Epithelial cell of prostate (primary cell): ENCODE results near the gene FRMD4A.
"Not testable (repeated sequence)": the region's sequence is repeated elsewhere in the genome, so short reads cannot be mapped to it uniquely, and the experiment has no call there.

ENCODE experiments used
- DNase-seq: peaks from one replicate; pipeline ENCODE4 v3.0.0-alpha.2; 2011; ENCODE audit warnings: low read depth, low spot score
- H3K27ac ChIP-seq: fragments of 450-650 bp; 2 replicates; pipeline ENCODE4 v1.5.1; 2017; ENCODE audit warnings: mild to moderate bottlenecking

Gene FRMD4A

DNA sequence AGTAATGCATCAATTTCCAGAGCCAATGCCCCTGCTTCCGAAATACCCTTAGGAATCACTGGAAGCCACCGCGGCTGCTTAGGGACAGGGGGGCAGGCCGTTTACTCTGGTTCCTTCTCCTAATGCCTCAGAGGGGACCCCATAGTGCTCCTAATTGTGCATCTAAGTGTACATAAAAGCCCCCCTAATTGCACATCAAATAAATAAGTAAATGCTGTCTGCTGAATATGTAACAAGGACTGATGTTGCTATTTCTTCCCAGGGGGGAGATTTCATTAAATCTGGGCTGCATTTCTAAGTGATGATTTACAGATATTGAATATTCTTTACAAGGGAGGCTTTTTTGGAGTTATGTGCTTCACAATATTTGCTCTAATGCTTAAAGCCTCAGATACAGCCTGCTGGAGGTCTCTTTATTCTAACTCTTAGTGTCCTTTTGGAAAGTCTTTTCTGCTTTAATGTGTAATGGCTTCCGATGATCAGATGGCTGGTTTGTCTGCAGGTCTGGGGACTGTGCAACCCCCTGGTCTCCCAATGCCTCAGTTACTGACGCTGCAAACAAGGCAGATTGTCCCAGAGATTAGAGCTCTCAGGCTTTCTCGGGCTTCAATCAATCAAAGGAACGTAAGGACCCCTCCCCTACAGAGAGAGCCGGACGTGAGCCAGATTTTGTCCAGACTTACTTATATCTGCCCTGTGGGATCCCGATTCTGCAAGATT lies 601.0 kb downstream of the FRMD4A start:
- H3K27ac ChIP-seq: no peak overlapping the region
- no peak for DNase-seq

DNA sequence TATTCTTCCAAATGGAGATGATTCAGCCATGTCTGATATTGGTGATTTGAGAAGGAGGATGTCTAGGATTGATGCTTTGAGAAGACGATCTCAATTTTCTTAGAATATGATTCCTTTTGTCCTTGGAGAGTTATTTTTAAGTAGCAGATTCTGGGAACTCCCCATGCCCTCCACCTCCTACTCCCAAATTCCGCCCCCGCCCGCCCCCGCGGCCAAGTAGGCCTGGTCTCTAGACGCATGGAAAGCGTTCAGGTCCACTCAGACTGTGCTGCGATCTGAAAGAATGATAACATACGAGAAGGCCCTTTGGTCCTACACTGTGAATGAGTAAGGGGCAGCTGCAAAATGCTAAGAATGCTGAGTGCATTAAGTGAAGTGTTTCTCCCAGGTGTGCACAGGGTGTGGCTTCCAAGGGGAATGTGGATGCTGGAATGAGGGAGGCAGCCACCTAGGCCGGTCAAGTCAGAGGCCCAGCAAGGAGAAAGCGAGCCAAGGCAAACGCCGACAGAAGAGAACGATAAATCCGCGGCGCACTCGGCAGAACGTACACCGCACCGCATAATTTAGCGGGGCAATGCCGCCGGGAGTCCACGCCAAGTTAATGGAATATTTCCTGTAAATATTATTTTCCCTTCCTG lies 601.7 kb downstream of the FRMD4A start:
- no peak for DNase-seq
- H3K27ac ChIP-seq: no peak overlapping the region

DNA sequence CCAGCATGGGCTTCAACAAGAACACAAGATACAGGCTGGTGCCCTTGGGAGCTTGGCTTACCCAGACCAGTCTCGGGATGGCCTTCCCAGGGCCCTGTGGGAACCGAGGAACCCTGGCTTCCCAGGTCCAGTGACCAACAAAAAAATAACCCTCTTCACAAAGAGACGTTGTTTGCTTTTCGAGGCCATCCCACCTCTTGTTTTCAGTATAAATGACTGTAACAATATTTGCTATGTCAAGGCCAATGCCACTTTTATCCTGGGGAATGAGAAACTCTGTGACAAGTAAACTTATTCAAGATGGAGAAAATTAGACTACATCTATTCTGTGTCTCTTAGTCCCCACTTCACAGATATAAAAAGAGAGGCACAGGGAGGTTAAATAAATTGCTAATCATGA lies 605.1 kb downstream of the FRMD4A start:
- no peak overlapping the region for H3K27ac ChIP-seq
- no peak for DNase-seq

DNA sequence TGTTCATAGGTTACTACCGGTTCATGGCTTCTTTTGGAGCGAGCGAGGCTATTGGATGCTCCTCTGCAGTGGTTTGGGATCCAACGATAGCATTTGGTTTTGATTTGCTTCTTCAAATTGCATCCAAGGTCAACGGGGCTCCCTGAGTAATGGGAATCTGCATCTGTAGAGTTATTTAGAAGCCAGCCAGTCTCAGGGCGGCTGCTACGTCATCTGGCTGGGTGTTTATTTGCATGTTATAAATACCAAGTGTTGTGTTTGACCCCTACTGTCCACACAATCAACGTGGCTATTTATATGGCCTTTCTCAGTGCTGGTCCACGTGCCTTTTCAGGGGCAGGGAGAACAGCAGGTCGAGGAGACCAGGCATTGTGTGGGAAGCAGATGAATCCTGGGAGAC lies 606.2 kb downstream of the FRMD4A start:
- DNase-seq: no peak
- no peak overlapping the region for H3K27ac ChIP-seq

DNA sequence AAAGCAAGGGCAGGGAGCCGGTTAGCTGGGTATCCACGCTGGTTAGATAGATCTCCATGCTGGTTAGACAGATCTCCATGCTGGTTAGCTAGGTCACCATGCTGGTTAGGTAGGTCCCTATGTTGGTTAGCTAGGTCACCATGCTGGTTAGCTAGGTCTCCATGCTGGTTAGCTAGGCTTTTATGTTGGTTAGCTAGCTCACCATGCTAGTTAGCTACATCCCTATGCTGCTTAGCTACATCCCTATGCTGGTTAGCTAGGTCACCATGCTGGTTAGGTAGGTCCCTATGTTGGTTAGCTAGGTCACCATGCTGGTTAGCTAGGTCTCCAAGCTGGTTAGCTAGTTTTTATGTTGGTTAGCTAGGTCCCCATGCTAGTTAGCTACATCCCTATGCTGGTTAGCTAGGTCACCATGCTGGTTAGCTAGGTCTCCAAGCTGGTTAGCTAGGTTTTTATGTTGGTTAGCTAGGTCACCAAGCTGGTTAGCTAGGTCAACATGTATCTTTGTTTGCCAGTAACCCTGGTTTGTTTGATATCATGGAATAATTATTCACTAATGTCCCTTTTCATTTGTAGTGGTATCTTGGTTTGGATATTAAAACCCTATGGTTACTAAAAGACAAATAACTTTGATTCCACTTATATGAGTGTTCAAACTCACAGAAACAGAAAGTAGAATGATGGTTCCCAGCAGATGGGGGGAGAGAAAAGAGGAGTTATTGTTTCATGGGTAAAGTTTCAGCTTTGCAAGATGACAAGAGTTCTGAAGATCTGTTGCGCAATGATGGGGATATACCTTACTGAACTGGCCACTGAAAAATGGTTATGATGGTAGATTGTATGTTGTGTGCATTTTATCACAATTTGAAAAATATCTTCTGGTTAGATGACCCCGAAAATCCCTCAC lies 607.7 kb downstream of the FRMD4A start:
- no peak for DNase-seq
- no peak overlapping the region for H3K27ac ChIP-seq

DNA sequence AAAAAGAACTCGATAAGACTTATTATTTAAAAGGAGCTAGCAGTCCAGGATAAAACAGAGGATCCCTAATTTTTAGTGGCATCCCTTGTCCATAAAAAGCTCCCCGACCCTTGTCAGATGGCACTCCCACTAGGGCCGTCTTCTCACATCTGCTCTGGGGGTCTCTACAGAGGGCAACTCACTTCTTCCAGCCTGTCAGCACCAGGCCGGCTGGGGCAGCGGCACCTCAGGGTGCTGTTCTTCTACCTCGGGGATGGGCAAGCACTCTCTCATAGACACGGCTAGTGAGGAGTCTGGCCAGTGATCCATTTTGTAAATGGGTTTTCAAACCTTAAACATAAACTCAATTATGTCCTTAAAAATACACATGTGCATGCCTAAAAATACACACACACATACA lies 609.2 kb downstream of the FRMD4A start:
- no peak overlapping the region for H3K27ac ChIP-seq
- DNase-seq: no peak

DNA sequence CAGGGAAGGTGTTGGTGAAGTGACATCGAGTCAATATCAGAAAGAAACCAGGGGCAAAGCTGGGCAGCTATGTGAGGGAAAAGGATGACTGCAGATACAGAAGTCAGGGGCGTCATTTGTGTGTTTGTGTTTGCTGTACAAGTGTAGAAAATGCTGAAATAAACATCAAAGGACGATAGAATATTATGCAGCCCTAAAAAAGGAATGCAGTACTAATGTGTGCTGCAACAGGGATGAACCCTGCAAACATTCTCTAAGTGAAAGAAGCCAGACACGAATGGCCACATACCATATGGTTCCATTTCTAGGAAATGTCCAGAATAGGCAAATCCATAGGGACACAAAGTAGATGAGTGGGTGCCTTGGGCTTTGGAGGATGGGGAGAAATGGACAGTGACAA lies 610.0 kb downstream of the FRMD4A start:
- DNase-seq: no peak
- no peak overlapping the region for H3K27ac ChIP-seq

DNA sequence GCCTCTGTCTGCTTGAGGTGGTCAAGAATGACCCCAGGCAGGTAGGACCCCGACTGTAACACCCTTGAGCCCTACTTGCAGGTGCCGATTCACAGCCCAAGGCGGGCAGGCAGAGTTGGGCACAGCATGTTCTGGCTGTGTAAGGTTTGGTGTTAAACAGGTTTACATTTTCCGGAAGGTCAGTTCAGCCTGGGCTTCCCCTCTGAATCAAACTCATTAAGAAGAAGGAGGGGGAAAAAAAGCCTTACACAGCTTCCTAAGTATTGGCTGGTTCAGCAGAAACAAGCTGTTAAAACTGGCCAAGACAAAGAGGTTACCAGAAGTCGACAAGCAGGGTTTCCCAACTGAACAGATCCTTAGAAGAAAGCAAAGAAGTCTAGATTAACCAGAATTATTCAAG lies 611.3 kb downstream of the FRMD4A start:
- H3K27ac ChIP-seq: no peak overlapping the region

DNA sequence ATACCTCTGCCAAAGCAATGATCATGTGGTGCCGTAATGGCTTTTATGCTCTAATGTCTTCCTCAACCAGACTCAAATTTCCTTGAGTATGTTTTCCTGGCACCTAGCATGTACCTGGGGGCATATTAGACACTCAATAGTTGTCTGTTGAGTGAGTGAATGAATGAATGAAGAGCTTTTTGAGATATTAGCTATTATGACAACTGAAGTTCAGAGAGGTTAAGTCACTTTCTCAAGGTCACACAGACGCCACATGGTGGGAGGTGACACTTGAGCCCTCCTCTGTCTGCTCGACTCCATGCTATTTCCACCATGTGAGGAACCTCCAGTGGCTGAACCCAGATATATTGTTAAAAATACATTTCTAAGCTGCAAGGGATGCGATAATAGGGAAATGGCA lies 611.9 kb downstream of the FRMD4A start:
- H3K27ac ChIP-seq: no peak overlapping the region

More for the DNA sequence above, 611.3 kb downstream of the FRMD4A start:
- DNase-seq: no peak

DNA sequence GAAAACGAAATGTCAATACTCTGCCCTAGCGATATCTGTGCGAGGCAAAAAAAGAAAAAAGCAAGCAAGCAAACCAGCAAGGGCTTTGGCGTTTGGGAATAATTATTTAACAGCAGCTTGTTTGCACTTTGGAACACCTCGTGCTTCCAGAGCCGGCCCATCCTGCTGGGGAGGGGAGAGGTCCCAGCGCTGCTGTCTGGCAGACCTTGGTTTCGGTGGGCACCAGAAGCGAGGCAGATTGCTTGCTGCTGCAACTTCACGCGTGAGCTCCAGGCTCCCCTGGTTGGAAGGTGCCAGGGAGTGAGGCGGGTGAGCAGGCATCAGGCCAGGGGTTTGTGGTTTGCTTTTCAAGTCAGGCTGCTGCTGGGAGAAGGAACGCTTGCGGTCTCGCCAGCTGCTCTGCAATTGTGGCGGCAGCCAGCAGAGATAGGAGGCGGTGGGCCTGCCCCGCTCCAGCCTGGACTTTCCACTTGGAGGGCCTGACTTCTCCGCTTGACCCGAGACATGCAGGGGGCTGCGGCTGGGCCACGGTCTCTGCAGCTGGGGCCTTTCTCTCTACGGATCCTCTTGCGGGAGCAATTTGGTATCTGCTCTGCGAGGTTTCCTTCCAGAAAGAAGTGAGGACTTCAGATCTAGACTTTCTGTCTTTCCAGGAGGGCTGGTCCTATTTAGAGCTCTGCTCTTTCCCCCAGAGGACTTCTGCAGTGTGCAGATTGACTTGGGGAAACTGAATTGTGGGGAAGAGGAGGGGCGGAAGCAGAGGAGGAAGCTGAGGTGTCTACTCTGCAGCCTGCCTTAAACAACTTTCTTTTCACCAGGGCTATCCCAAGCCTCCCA lies 612.6 kb downstream of the FRMD4A start:
- peak; percentile 60 for DNase-seq

More for the DNA sequence above, 611.9 kb downstream of the FRMD4A start:
- DNase-seq: no peak

DNA sequence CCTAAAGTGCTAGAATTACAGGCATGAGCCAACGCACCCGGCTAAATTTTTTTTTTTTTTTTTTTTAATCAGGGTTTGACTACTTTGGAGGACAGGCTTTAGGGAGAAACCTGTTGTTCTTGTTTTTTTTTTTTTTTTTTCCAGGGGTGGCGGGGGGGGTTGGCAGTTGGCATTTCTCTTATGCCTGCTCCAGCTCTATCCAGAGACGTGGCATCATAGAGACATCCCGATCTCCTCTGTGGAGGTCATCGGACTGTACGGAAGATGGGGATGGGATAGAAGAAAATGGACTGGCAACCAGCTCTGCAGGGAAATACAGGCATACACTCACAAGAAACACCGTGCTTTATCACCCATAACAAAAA lies 613.2 kb downstream of the FRMD4A start:
- peak overlapping the region; percentile 15 for H3K27ac ChIP-seq
- no peak for DNase-seq

More for the DNA sequence above, 612.6 kb downstream of the FRMD4A start:
- H3K27ac ChIP-seq: peak overlapping the region; percentile 15

DNA sequence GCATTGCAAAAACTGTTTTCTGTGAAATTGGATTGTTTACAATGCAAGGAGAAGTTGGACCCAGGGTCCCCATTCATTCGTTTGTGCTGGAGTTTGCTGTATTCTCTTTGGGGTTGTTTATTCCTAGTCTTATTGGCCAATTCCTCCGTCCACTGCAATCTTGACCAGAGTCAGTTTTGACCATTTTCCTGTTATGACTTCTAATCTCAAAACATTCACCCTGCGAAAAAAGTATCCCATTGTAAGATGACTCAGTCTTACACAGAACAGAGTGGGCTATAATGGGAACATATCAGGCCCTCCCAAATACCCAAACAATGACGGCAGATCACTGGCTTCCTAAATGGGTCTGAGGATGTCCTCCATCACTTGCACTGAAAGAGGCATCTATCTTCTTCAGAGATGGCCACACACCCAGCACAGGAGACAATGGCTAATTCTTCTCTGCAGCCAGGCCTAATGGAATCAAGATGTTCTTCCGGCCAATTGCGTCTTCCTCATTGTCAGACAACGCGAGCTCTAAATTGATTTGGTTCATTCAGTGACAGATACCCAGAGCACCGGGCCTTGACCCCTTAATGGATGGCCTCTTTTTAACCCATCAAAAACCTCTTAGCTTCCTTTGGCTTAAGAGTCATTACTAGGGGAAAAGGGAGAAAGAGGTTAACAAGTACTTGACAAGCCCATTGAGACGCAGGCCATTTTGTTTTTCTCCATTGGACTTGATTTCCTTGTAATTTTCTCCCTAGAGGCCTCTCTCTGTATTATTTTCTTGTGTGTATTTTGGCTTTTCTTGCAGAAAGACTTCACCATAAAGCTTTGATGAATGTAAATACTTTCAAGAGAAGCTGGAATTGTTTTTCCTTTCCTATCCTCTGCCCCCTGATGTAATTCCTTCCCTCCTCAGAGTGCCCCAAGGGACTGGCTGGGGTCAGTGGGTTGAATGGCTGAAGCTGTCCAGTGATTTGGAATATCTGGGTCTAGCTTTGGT lies 614.3 kb downstream of the FRMD4A start:
- no peak overlapping the region for H3K27ac ChIP-seq
- no peak for DNase-seq

DNA sequence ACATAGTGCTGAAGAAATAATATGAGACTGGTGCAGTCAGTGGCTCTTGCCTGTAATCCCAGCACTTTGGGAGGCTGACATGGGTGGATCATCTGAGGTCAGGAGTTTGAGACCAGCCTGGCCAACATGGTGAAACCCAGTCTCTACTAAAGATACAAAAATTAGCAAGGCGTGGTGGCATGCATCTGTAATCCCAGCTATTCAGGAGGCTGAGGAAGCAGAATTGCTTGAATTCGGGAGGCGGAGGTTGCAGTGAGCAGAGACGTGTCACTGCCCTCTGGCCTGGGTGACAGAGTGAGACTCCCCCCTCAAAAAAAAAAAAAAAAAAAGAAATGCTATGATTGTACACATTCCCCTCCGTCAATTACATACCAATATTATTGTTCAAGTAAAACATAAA lies 615.1 kb downstream of the FRMD4A start:
- H3K27ac ChIP-seq, DNase-seq: not testable (repeated sequence)

DNA sequence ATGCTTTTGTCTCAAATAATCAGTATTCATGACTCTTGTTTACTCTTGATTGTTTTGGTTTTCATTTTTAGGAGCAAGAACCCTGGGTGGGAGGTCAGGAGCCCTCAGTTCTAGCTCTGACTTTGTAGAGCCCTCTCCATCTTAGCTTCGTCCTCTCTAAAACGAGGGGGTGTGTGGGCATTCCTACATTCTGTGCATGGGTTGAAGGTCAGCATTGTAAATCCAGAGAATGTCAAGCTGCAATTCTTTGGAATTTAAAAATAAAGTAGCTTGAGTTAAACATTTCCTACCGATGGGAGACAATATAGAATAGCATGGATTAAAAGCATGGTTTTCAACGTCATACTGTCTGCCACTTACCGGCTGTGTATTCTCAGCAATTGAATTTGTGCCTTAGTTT lies 615.6 kb downstream of the FRMD4A start:
- no peak overlapping the region for H3K27ac ChIP-seq
- DNase-seq: no peak

DNA sequence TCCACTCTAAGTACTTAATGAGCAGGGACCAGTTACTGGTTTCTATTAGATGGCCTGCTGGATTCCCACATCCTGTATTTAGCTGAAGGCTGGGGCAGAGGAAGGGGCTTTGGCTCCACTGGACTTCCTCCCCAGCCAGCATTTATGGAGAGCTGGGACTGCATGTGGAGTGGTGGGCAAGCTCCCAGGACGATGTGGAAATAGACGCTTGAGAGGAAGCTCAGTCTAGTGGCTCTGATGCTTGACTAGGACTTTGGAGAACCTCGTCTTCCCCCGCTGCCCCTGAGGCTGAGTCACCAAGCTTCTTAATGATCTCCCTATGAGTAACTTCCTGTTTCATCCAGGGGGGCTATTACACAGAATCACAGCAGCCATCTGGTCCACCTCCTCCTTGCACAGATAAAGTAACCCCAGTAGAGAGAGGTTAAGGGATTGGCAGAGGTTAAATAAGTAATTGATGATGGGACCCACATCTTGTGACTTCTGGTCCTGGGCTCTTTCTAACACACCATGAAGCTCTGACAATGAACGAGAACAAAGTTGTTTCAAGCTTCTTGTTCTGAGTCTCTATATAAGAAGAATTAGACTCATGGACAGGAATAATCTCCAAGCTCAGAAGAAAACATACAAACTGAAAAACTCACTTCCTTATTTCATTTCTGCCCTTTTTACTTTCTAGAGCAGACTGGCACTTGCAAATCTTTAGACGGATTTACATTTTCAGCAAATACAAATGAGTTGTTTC lies 617.7 kb downstream of the FRMD4A start:
- DNase-seq: no peak
- H3K27ac ChIP-seq: peak overlapping the region; percentile 31

DNA sequence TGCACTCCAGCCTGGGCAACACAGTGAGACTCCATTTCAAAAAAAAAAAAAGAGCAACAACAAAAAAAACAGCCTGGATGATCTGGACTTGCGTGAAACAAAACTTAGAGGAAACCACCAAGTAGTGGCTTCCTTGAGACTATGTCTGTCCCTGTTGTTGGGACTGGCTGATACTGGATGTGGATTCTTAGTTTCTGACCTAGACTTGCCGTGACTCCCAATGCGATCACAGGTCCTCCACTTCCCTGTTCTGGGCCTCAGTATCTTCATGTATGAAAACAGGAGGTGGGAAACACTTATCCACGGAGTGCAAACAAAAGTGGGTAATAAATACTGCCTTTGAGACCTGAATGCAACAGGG lies 618.3 kb downstream of the FRMD4A start:
- H3K27ac ChIP-seq: peak overlapping the region; percentile 31
- no peak for DNase-seq

DNA sequence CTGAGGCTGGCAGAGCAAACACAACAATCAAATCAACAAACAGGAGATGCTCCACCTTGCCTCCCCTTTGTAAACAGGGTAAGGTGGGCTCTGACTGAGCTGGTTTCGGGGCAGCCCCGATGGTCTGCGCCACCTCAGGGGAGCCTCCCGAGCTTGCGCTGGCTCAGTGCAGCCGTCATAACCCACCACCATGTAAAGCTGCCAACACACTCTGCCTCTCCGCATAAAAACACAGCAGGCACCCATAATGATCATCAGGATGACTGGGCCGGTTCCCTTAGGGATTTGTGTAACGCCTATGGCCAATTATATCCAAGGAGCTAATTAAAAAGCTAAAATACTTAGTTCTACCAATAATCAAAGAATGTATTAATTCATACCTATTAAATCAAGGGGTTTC lies 619.4 kb downstream of the FRMD4A start:
- no peak overlapping the region for H3K27ac ChIP-seq
- no peak for DNase-seq

DNA sequence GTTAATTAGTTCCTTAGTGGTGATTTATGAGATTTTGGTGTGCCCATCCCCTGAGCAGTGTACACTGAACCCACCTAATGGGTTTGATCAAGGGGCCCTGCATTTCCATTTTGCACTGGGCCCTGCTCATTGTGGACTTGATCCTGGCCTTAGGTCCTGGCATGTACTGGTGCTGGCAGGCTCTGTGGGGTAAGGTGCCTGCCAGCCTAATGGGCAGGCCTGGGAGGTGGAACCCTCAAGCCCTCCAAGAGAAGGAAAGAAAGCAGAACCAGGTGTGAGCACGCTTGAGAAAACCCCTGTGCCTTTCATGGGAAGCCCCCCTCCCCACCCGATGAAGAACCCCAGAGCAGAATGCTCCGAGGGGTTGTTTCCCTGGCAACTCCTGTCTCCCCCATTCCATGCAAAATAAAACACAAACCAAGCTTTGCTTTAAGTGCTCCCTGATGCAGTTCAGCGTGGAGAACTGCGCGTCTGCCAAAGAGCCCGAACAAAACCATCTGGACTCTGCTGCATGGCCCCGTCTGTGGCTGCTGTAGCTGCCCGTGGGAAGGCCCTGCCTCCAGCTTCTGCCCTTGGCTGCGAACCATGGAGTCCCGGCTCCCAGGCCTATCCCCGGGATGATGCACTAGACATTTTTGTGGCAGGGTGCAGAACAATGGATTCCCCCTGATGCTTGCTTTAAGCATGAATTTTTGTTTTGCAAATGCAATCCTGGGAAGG lies 620.6 kb downstream of the FRMD4A start:
- H3K27ac ChIP-seq: no peak overlapping the region
- no peak for DNase-seq
